Measurements from ENCODE around the gene HSF2BP.

The HSF2BP gene

DNA sequence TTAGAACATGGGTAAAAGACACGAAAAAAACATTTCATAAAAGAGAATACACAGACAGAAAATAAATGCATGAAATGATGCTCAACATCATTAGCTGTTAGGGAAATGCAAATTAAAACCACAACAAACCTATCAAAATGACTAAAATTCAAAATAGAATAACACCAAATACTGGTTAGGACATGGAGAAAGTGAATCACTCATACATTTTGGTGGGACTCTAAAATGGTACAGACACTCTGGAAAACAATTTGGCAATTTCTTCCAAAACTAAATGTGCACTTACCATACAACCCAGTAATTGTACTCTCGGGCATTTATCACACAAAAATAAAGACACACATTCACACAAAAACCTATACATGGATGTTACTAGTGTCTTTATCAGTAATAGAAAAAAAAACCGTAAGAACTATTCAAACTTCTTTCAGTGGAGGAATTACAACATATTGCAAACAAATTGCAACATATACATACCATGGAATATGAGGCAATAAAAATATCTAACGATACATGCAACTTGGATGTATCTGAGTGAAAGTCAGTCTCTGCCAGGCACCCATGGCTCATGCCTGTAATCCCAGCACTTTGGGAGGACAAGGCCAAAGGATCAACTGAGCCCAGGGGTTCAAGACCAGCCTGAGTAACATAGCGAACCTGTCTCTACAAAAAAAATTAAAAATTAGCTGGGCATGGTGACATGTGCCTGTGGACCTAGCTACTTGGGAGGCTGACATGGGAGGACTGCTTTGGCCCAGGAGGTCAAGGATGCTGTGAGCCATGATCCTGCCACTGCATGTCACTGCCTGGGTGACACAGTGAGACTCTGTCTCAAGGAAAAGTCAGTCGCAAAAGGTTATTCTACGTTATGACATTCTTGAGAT is 19.6 kb downstream of the HSF2BP start:
- in situ Hi-C loops (cut with HindIII; ENCODE audit: low pct_ligation_motif_present, low sequenced_read_pairs) = no loop called here
- Histone ChIP-seq H3K36me3 (replicated peaks) (no peaks in the 10 kb centered on the region), H3K27ac (peak overlapping the region; percentile 27), H3K27me3 (replicated peaks) (no peaks in the 10 kb centered on the region), H3K4me3 (ENCODE audit: low read depth, low read length) (no peak overlapping the region)
- DNase-seq = no peak
- TF ChIP-seq, protein P1, sequence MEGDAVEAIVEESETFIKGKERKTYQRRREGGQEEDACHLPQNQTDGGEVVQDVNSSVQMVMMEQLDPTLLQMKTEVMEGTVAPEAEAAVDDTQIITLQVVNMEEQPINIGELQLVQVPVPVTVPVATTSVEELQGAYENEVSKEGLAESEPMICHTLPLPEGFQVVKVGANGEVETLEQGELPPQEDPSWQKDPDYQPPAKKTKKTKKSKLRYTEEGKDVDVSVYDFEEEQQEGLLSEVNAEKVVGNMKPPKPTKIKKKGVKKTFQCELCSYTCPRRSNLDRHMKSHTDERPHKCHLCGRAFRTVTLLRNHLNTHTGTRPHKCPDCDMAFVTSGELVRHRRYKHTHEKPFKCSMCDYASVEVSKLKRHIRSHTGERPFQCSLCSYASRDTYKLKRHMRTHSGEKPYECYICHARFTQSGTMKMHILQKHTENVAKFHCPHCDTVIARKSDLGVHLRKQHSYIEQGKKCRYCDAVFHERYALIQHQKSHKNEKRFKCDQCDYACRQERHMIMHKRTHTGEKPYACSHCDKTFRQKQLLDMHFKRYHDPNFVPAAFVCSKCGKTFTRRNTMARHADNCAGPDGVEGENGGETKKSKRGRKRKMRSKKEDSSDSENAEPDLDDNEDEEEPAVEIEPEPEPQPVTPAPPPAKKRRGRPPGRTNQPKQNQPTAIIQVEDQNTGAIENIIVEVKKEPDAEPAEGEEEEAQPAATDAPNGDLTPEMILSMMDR (IDR thresholded peaks at IDR 0.05; ENCODE audit: low read depth, low read length, missing control alignments) = no peak

DNA sequence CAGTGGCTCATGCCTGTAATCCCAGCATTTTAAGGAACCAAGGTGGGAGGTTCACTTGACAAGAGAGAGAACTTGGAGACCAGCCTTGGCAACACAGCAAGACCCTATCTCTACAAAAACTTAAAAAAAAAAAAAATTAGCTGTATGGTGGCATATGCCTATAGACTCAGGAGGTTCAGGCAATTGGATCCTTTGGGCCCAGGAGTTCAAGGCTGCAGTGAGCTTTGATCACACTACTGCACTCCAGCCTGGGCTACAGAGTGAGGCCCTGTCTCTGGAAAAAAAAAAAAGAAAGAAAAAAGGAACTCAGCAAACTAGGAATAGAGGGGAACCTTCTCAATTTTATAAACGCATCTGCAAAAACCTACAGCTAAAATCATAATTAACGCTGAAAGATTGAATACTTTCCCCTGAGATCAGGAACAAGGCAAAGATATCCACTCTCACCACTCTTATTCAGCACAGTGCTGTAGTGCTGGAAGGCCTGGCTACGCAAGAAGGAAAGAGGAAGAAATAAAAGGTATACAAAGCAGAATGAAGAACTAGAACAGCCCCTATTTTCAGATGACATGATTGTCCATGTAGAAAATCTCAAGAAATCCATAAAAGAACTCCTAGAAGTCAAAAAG is 21.6 kb downstream of the HSF2BP start:
- Histone ChIP-seq H3K36me3 (replicated peaks) (no peaks in the 10 kb centered on the region), H3K4me3 (ENCODE audit: low read depth, low read length) (no peak overlapping the region), H3K27me3 (replicated peaks) (no peaks in the 10 kb centered on the region), H3K27ac (no peak overlapping the region)
- TF ChIP-seq, protein P1 (IDR thresholded peaks at IDR 0.05; ENCODE audit: low read depth, low read length, missing control alignments) = no peak
- DNase-seq = no peak
- in situ Hi-C loops (cut with HindIII; ENCODE audit: low pct_ligation_motif_present, low sequenced_read_pairs) = no loop called here

DNA sequence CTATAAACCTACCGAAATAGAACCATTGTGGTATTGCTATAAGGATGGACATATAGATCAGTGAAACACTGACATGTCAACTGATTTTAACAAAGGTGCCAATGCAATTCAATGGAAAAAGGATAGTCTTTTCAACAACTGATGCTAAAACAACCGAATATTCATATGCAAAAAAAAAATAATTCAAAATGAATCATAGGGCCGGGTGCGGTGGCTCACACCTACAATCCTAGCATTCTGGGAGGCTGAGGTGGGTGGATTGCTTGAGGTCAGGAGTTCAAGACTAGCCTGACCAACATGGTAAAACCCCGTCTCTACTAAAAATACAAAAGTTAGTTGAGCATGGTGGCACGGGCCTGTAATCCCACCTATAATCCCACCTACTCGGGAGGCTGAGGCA is 23.9 kb downstream of the HSF2BP start:
- no peaks in the 10 kb centered on the region for H3K27me3 ChIP-seq (replicated peaks)
- no peak overlapping the region for H3K27ac ChIP-seq
- in situ Hi-C loops (cut with HindIII; ENCODE audit: low pct_ligation_motif_present, low sequenced_read_pairs) = no loop called here
- no peaks in the 10 kb centered on the region for H3K36me3 ChIP-seq (replicated peaks)
- TF ChIP-seq, protein P1 (IDR thresholded peaks at IDR 0.05; ENCODE audit: low read depth, low read length, missing control alignments) = no peak
- no peak for DNase-seq
- H3K4me3 ChIP-seq (ENCODE audit: low read depth, low read length) = no peak overlapping the region

DNA sequence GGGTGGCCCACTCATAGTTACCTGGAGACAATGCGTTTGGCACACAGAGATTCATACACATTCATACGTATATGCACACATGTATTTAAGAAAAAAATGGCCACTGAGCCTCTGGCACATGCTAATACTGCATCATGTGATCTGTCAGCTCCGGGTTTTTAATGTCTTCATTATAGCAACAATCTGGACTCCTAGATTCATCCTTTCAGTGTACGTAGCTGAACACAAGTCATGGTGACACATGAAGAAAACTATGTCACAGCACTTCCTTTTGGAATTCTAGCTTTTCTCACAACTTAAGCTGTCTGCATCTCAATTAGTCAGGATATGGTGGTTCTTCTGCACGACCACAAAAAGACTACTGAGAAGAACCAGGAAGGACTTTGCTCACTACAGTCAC is 24.7 kb downstream of the HSF2BP start:
- H3K36me3 ChIP-seq (replicated peaks) = no peaks in the 10 kb centered on the region
- peak overlapping the region; percentile 39 for H3K27ac ChIP-seq
- no peaks in the 10 kb centered on the region for H3K27me3 ChIP-seq (replicated peaks)
- TF ChIP-seq, protein P1 (IDR thresholded peaks at IDR 0.05; ENCODE audit: low read depth, low read length, missing control alignments) = no peak
- DNase-seq = peak; percentile 53
- in situ Hi-C loops (cut with HindIII; ENCODE audit: low pct_ligation_motif_present, low sequenced_read_pairs) = no loop called here
- H3K4me3 ChIP-seq (ENCODE audit: low read depth, low read length) = no peak overlapping the region

DNA sequence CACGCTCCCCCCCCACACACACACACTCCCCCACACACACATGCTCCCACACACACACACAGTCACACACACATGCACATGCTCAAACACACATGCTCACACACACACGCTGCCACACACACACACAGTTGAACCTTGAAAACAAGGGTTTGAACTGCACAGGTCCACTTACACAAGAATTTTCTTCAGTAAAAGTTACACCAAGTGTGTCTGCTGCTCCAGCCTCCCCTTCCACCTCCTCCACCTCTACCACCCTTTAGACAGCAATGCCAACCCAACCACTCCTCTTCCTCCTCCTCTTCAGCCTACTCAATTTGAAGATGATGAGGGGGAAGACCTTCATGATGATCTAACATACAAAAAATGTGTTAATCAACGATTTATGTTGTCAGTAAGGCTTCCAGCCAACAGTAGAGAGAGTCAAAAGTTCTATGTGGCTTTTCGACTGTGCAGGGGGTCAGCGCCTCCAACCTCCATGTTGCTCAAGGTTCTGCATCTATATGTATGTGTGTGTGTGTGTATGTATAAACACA is 26.8 kb downstream of the HSF2BP start:
- in situ Hi-C loops (cut with HindIII; ENCODE audit: low pct_ligation_motif_present, low sequenced_read_pairs) = no loop called here
- TF ChIP-seq, protein P1 (IDR thresholded peaks at IDR 0.05; ENCODE audit: low read depth, low read length, missing control alignments) = no peak
- no peaks in the 10 kb centered on the region for H3K27me3 ChIP-seq (replicated peaks)

More for the DNA sequence above, 26.8 kb downstream of the HSF2BP start:
- H3K27ac ChIP-seq = no peak overlapping the region
- DNase-seq = no peak
- no peak overlapping the region for H3K4me3 ChIP-seq (ENCODE audit: low read depth, low read length)
- no peaks in the 10 kb centered on the region for H3K36me3 ChIP-seq (replicated peaks)

Measured in brain microvascular endothelial cell (primary cell).